Fibroblast of lung (primary cell): ENCODE data around the gene RNF112.

ENCODE experiments used
- EZH2 ChIP-seq: IDR thresholded peaks from 2 replicates; pipeline ENCODE4 v1.5.1; 2012; ENCODE audit warnings: low read length, control low read depth, mild to moderate bottlenecking; ENCODE audit errors: missing control alignments
- TF ChIP-seq, protein P1 (sequence below), 2 donors: IDR thresholded peaks in 1 of 2; conservative IDR thresholded peaks in 1 of 2; 1 replicate in 1 of 2; 2 replicates in 1 of 2; pipeline ENCODE4 v1.5.1; 2011 to 2012; ENCODE audit warnings: low read length in 2 of 2, control low read depth in 1 of 2, inconsistent platforms in 1 of 2, low read depth in 1 of 2, mild to moderate bottlenecking in 1 of 2

DNA sequence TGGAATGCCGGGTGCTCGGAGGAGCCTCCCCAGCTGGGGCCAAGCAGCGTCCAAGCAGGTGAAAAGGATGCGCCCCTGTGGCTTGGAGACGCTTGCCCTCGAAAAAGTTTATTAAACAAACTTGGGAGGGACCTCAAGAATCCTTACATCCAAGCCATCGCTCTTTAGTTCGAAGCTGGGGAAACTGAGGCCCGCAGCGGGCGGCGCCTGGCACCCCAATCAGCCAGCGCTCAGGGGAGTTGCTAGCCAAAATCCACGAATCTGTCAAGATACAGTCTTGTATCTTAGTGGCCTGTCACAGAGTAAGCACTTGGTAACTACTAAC is 48.0 kb upstream of the RNF112 start:
- TF ChIP-seq, protein P1, sequence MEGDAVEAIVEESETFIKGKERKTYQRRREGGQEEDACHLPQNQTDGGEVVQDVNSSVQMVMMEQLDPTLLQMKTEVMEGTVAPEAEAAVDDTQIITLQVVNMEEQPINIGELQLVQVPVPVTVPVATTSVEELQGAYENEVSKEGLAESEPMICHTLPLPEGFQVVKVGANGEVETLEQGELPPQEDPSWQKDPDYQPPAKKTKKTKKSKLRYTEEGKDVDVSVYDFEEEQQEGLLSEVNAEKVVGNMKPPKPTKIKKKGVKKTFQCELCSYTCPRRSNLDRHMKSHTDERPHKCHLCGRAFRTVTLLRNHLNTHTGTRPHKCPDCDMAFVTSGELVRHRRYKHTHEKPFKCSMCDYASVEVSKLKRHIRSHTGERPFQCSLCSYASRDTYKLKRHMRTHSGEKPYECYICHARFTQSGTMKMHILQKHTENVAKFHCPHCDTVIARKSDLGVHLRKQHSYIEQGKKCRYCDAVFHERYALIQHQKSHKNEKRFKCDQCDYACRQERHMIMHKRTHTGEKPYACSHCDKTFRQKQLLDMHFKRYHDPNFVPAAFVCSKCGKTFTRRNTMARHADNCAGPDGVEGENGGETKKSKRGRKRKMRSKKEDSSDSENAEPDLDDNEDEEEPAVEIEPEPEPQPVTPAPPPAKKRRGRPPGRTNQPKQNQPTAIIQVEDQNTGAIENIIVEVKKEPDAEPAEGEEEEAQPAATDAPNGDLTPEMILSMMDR (conservative IDR thresholded peaks at IDR 0.05 in 1 of 2, IDR thresholded peaks at IDR 0.05 in 1 of 2; ENCODE audit: low read depth in 1 of 2, low read length in 2 of 2) = no peak
- no peak for TF ChIP-seq EZH2
